LoVo (cell line): ENCODE measurements around the gene RIT2.

ENCODE experiments used
- DNase-seq: peaks from one replicate; pipeline ENCODE4 v3.0.0-alpha.2; 2016; ENCODE audit warnings: low spot score

The RIT2 gene

DNA sequence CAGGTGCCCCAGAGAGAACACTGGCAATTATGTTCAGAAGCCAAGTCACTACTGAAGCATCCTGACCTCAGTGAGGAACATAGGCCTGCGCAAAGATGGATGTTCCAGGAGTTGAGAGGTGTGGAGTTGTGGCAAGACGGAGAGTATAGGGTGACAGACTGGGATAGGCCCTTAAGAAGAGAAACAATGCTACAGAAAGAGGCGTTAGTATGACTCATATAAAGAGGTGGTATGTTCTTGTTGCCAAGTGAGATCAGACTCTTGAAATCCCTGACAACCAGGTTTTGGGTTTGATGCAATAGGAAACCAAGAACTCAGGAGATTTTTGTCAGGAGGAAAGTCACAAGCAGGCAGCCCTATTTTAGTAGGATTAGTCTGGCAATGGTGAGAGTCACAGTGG, 185.6 kb downstream of the RIT2 start:
- no peak for DNase-seq

DNA sequence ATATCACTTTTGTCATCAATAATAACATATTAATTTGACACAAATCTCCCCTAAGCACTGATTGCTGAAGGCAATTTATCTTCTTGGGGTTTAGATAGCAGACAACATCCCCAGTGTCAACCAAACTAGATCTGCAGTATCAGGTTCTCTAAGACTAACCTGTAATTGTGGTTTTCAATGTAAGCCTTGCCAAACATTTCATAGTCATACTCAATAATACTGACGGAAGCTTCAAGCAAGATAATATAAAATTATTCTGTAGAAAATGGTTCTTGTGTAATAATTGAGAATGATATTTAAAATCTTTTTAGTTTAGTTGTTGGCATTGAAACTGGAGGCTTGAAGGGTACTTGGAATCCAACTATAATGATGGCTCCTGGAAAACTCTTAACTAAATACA, 186.3 kb downstream of the RIT2 start:
- DNase-seq, result no peak

- DNase-seq, result no peak
Measured at GRCh38 chr18:42925036-42925435, 190.4 kb downstream of the RIT2 start.

- no peak for DNase-seq
Measured at GRCh38 chr18:42922363-42922762, 193.1 kb downstream of the RIT2 start.

- DNase-seq, result no peak
Measured at GRCh38 chr18:42921226-42921737, 194.2 kb downstream of the RIT2 start.

DNA sequence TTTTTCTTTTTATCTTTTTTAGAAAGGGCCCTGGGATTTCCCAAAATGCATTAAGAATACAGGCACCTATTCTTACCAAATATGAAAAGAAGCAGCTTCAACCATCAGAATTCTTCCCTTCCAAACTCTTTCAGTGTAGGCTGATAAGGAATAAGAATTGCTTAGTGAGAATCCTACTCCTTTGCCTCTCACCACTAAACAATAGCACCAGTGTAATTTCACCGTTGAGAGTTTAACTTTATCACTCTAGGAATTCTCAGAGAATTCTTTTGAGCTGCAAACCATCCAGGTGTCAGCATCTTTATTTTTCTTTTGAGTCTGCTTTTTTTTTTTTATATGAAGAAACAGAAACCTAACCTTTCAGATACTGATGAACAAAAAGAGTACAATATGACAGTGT, 194.9 kb downstream of the RIT2 start:
- no peak for DNase-seq

GRCh38 chr18:42915299-42915698, 200.2 kb downstream of the RIT2 start:
- no peak for DNase-seq

DNA sequence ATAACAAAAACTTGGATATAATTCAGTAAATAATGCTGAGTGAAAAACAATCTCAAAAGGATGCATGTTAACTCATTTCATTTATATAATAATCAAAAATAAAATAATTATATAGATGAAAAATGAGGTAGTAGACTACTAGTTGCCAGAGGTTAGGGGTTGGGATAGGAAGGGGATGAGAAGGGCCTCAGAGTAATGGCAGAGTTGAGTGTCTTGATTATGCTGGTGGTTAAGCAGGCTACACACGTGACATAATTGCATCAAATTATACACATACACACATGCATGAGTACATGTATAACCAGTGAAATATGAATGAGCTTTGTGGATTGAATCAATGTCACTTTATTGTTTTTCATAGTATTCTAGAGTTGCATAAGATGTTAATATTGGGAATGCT, 201.0 kb downstream of the RIT2 start:
- DNase-seq, result no peak

- no peak for DNase-seq
Measured at GRCh38 chr18:42909095-42909494, 206.4 kb downstream of the RIT2 start.

- DNase-seq, result no peak
Measured at GRCh38 chr18:42906761-42907160, 208.7 kb downstream of the RIT2 start.

DNA sequence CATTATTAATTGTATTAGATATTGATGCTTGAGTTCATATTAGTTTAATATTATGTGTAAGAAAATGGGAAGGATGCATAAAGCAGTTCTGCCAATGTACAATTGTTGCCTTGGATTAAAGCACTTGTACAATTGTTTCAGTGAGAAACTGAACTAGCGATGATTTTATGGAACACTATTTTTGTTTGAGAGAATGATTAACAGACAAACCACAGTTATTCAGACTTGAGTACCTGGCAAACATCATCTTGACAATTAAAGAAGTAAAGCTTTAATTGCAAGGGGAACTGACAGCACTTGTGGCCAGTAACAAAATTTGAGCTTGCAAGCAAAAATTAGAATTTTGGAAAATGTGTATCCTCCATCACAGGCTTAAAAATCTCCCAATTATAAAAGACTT, 214.3 kb downstream of the RIT2 start:
- DNase-seq, result no peak

GRCh38 chr18:42893977-42894376, 221.5 kb downstream of the RIT2 start:
- no peak for DNase-seq

GRCh38 chr18:42892181-42892580, 223.3 kb downstream of the RIT2 start:
- no peak for DNase-seq

DNA sequence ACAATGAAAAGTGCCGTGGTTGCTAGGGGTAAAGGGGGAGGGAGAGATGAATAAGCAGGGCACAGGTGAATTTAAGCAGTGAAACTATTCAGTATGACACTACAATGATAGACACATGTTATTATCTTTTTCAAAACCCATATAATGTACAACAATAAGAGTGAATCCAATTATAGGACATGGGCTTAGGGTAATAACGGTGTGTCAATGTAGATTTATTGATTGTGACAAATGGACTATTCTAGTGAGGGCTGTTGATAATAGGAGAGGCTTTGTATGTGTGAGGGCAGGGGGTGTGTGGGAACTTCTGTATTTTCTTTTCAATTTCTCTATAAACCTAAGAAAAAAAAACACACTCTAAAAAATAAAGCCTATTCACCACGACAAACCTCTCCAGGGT, 223.8 kb downstream of the RIT2 start:
- no peak for DNase-seq

DNA sequence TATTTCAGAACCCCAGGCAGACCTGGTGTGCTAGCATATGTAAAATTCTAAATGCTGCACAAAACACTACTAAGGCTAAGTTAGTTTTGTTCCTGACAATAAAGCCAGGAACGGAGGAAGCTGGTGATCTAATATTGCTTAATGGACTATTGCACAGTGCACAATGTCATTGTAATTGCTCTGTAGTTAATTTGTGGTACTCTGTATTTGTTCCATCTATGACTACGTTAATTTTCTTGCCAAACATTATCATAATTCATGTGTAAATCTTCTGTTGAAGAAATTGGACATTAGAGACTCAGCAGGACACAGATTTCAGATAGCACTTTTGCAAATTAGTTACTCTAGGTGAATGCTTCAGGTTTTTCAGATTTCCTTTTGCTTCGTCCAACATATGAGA, 232.3 kb downstream of the RIT2 start:
- no peak for DNase-seq

DNA sequence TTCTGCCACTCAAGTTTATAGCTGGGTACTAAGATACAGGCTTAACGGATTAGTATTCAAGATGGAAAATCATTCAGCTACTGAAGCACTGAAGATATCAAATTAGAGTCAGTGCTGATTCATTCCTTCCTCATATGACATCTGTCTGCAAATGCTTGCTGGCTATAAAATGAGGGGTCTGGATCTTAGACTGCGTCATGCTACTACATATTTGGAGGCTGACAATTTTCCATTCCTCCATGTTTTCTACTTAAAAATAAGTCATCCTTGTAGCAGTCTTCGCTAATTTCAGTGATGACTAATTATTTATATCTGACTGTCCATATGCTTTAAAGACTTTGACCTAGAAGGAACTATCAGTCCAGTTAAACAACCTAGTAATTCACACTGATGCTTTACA, 233.4 kb downstream of the RIT2 start:
- no peak for DNase-seq

DNA sequence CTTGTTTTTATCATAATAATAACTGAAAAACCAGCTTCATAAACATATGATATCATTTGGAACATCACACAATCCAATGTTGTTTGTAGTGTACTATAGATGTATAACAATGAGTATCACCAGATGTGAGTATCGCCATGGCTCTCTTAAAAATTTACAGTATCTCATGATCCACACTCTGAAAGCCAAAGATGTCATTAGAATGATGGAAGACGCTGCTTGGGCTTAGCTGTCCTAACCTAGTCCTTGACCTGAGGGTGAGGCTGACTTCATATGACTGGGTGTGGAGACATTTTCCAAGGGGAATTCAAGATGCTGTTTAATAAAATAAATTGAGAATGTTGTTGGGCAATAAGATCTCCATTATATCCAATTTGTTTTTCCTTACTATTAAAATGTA, 242.6 kb downstream of the RIT2 start:
- no peak for DNase-seq

DNA sequence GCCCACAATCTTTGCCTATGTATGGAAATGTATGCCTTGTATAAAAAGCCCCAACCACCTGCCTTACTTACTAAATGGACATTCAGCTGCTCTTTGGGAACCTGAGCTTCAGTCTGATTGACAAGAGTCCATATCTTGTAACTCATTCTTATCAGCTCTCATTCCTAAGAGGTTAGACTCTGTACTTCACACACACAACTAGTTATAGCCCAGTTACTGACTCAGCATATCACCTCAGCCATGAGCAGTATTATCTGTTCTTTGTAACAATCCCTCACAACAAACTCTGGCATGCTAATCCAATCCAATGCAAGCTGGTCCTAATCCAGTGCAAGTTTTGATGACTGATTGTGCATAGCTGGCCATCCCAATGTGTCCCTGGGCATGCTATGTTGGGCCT, 250.6 kb downstream of the RIT2 start:
- DNase-seq, result no peak

DNA sequence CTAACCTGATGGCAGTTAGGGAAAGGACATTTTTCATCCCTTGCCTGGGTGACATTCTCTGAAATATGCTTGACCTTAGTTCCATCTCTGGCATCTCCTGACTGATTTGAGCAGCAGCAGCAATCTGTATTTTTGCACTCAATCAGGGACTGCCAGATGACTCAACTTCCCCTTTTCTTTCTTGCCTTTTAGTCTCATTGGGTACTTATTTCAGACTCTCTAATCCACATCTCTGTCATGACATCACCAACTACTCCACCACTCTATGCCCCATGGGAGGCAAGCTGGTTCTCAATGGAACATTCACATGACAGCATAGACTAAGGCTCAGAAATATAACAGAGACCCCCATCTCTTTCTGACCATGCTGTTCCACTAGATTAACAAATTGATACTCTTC, 254.2 kb downstream of the RIT2 start:
- no peak for DNase-seq

GRCh38 chr18:42860548-42860947, 254.9 kb downstream of the RIT2 start:
- DNase-seq, result no peak

- DNase-seq, result no peak
Measured at GRCh38 chr18:42860011-42860410, 255.5 kb downstream of the RIT2 start.

- DNase-seq, result no peak
Measured at GRCh38 chr18:42854558-42854957, 260.9 kb downstream of the RIT2 start.

- DNase-seq, result no peak
Measured at GRCh38 chr18:42850174-42851083, 265.1 kb downstream of the RIT2 start.

GRCh38 chr18:42839408-42839807, 276.1 kb downstream of the RIT2 start:
- DNase-seq, result no peak
